ENCODE results near the gene MAP2K5.

DNA sequence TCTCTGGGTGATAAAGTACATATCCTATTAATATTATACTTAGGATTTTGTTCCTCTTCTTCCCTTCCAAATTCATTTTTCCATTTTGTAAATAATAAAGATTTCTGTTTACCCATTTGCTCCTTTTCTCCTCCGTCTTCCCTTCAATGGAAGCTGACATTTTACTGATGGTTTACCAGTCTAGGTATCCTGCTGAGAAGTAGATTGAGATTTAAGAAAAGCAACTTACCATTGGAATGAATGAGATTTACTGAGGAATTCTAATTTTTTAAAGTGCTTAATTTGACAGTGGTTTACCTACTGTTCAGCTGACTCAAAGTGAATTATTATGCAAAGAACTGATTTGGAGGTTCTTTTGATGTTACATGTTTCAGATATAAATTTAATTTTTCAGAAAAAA lies 19.2 kb upstream of the MAP2K5 start:
- TF ChIP-seq, protein P1, sequence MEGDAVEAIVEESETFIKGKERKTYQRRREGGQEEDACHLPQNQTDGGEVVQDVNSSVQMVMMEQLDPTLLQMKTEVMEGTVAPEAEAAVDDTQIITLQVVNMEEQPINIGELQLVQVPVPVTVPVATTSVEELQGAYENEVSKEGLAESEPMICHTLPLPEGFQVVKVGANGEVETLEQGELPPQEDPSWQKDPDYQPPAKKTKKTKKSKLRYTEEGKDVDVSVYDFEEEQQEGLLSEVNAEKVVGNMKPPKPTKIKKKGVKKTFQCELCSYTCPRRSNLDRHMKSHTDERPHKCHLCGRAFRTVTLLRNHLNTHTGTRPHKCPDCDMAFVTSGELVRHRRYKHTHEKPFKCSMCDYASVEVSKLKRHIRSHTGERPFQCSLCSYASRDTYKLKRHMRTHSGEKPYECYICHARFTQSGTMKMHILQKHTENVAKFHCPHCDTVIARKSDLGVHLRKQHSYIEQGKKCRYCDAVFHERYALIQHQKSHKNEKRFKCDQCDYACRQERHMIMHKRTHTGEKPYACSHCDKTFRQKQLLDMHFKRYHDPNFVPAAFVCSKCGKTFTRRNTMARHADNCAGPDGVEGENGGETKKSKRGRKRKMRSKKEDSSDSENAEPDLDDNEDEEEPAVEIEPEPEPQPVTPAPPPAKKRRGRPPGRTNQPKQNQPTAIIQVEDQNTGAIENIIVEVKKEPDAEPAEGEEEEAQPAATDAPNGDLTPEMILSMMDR (IDR thresholded peaks at IDR 0.05), result no peak
- TF ChIP-seq, protein P2, sequence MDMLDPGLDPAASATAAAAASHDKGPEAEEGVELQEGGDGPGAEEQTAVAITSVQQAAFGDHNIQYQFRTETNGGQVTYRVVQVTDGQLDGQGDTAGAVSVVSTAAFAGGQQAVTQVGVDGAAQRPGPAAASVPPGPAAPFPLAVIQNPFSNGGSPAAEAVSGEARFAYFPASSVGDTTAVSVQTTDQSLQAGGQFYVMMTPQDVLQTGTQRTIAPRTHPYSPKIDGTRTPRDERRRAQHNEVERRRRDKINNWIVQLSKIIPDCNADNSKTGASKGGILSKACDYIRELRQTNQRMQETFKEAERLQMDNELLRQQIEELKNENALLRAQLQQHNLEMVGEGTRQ (CRISPR knock-in tag; IDR thresholded peaks at IDR 0.05), result no peak
- TF ChIP-seq NR2C2 (CRISPR knock-in tag; IDR thresholded peaks at IDR 0.05), result no peak
- TF ChIP-seq, protein P3, sequence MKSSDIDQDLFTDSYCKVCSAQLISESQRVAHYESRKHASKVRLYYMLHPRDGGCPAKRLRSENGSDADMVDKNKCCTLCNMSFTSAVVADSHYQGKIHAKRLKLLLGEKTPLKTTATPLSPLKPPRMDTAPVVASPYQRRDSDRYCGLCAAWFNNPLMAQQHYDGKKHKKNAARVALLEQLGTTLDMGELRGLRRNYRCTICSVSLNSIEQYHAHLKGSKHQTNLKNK (CRISPR knock-in tag; IDR thresholded peaks at IDR 0.05), result no peak
- TF ChIP-seq, protein P4, sequence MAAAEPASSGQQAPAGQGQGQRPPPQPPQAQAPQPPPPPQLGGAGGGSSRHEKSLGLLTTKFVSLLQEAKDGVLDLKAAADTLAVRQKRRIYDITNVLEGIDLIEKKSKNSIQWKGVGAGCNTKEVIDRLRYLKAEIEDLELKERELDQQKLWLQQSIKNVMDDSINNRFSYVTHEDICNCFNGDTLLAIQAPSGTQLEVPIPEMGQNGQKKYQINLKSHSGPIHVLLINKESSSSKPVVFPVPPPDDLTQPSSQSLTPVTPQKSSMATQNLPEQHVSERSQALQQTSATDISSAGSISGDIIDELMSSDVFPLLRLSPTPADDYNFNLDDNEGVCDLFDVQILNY (CRISPR knock-in tag; IDR thresholded peaks at IDR 0.05), result no peak
- TF ChIP-seq GABPB1 (CRISPR knock-in tag; IDR thresholded peaks at IDR 0.05), result no peak
- TF ChIP-seq, protein P5, sequence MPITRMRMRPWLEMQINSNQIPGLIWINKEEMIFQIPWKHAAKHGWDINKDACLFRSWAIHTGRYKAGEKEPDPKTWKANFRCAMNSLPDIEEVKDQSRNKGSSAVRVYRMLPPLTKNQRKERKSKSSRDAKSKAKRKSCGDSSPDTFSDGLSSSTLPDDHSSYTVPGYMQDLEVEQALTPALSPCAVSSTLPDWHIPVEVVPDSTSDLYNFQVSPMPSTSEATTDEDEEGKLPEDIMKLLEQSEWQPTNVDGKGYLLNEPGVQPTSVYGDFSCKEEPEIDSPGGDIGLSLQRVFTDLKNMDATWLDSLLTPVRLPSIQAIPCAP (CRISPR knock-in tag; IDR thresholded peaks at IDR 0.05), result no peak
- no peak for TF ChIP-seq SMAD4 (CRISPR knock-in tag; IDR thresholded peaks at IDR 0.05)
- TF ChIP-seq ELF4 (CRISPR knock-in tag; IDR thresholded peaks at IDR 0.05; ENCODE audit: low read depth), result no peak

Data from WTC11 (cell line).